Activated T-cell treated with anti-CD3 and anti-CD28 coated beads, Interleukin-2, amount 50 U/mL, for 72 hours (primary cell): ENCODE measurements around the gene SRGAP2B. TPM values are rescaled to one million over a fixed set of nuclear protein-coding genes. Genes with fewer than 3 reads are reported as not detected.
"Not testable (repeated sequence)": the region's sequence is repeated elsewhere in the genome, so short reads cannot be mapped to it uniquely, and the experiment has no call there.

Experiments
- ATAC-seq, 2 donors: fragments of 150-1000 bp; cut with Tn5 transposase; replicated peaks in 1 of 2; 2 replicates each; pipeline ENCODE4 v1.10.0; 2021; ENCODE audit warnings: moderate library complexity in 2 of 2, mild to moderate bottlenecking in 1 of 2
- DNase-seq, 2 donors: peaks; one replicate each; pipeline ENCODE4 v3.0.0; 2021 to 2022; ENCODE audit warnings: mixed read lengths in 1 of 2
- H3K27ac Mint-ChIP-seq: one replicate; pipeline ENCODE4 v1.8.0; 2022; ENCODE audit warnings: mild to moderate bottlenecking, moderate library complexity, mixed read lengths
- H3K27me3 Mint-ChIP-seq: one replicate; pipeline ENCODE4 v1.8.0; 2022; ENCODE audit warnings: low read depth, mixed read lengths
- H3K36me3 Mint-ChIP-seq, 2 donors: one replicate each; pipeline ENCODE4 v1.8.0; 2022; ENCODE audit warnings: mixed read lengths in 2 of 2, mild to moderate bottlenecking in 1 of 2; ENCODE audit not compliant: insufficient read depth in 2 of 2
- H3K4me1 Mint-ChIP-seq: one replicate; pipeline ENCODE4 v1.8.0; 2022; ENCODE audit warnings: low read depth, mixed read lengths
- H3K4me3 Mint-ChIP-seq, 2 donors: one replicate each; pipeline ENCODE4 v1.8.0; 2022; ENCODE audit warnings: mild to moderate bottlenecking in 2 of 2, mixed read lengths in 2 of 2, moderate library complexity in 2 of 2
- H3K9me3 Mint-ChIP-seq, 2 donors: one replicate each; pipeline ENCODE4 v1.8.0; 2022; ENCODE audit warnings: mixed read lengths in 2 of 2
- total RNA-seq, 2 donors: library from RNA; stranded (reverse); gene quantifications; one replicate each; pipeline ENCODE4 v1.2.3, GENCODE V29; 2022

Gene SRGAP2B
- total RNA-seq, 2 donors from 2014 or later: 22.3 to 34.3 TPM

DNA sequence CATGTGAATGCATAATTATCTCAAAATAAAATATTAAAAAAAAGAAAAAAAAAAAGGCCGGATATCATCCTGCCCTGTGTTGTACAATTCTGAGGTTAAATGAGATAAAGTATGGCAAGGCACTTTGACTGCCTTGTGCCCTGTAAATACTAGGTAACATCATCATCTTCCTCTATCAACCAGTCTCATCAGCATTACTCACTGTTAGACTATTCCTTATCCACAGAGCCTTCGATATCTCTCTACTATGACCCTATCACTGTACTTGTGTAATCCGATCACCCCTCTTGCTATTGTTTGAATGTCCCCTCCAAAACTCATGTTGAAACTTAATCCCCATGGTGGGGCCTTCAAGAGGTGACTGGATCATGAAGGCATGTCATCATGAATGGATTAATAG, 18.3 kb downstream of the SRGAP2B start:
- H3K36me3 Mint-ChIP-seq, H3K9me3 Mint-ChIP-seq, DNase-seq, ATAC-seq, H3K4me1 Mint-ChIP-seq, H3K4me3 Mint-ChIP-seq, H3K27me3 Mint-ChIP-seq, H3K27ac Mint-ChIP-seq: not testable (repeated sequence)

DNA sequence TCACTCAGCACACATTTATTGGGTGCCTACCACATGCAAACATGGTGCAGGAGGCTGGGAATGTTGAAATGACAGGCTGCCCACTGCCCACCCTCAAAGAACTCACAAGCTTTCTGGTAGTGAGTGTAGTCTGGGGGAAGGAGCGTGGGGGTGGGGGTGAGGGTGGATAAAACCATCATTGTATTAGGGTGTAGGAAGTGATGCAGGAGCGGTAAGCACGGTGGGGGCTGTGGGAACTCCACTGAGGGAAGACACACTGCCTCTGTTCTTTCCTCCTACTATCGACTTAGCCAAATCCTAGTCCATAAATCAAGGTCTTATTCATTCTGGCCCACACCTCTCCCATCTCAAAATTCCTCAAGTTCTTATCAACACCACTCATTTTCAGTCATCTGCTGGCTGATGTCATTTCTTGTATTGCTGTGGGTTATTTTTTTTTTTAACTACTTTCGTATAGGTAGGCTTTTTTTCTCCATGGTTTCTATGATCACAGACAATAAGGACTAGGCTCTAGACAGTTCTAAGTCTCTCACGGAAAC, 21.0 kb downstream of the SRGAP2B start:
- peak; percentile 36 to 71 for ATAC-seq
- not testable (repeated sequence) for H3K36me3 Mint-ChIP-seq, H3K4me1 Mint-ChIP-seq, DNase-seq, H3K9me3 Mint-ChIP-seq, H3K27ac Mint-ChIP-seq, H3K27me3 Mint-ChIP-seq, H3K4me3 Mint-ChIP-seq

DNA sequence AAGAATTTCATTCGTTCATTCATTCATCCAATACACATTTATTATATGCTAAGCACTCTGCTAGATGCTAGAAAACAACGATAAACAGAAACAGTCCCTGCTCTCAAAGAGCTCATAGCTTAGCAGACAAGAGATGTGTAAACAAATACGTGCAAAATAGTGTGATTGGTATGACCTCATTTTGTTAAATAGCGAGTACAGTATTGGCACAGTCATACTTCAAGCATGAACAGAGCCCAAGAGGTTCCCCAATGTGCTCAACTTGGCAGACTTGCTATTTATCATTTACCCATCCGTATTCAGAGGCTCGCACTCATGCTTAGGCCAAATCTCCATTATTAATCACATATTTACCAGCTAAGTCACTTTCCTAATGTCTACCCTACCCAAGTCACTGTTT, 23.6 kb downstream of the SRGAP2B start:
- not testable (repeated sequence) for H3K9me3 Mint-ChIP-seq, H3K4me1 Mint-ChIP-seq, DNase-seq, H3K4me3 Mint-ChIP-seq, ATAC-seq, H3K36me3 Mint-ChIP-seq, H3K27me3 Mint-ChIP-seq, H3K27ac Mint-ChIP-seq

DNA sequence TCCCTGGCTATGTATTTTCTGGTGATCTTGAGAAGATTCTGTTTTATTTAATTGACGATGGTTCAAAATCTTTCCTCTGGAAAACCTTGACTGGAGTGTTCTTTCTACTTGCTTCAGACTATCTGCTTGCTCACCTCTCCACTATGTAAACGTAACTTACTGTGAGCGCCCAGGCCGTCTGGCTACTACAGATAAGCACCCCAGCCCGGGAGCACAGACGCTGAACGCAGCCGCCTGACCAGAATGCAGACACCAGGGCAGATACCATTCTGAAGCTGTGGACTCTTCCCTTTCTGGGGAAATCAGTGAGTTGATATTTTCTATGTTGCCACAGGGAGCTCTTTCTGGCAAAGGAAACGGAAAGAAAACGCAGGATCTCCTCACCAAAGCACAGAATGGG, 28.6 kb downstream of the SRGAP2B start:
- not testable (repeated sequence) for H3K27me3 Mint-ChIP-seq

GRCh38 chr1:145065194-145065826, 29.8 kb downstream of the SRGAP2B start:
- H3K27me3 Mint-ChIP-seq, H3K4me3 Mint-ChIP-seq, H3K36me3 Mint-ChIP-seq, H3K9me3 Mint-ChIP-seq, H3K27ac Mint-ChIP-seq, H3K4me1 Mint-ChIP-seq, DNase-seq: not testable (repeated sequence)
- ATAC-seq: peak in 1 of 2 donors; percentile 51

More for the DNA sequence above, 28.6 kb downstream of the SRGAP2B start:
- not testable (repeated sequence) for H3K36me3 Mint-ChIP-seq, DNase-seq, H3K9me3 Mint-ChIP-seq, H3K4me1 Mint-ChIP-seq, H3K27ac Mint-ChIP-seq, ATAC-seq, H3K4me3 Mint-ChIP-seq

DNA sequence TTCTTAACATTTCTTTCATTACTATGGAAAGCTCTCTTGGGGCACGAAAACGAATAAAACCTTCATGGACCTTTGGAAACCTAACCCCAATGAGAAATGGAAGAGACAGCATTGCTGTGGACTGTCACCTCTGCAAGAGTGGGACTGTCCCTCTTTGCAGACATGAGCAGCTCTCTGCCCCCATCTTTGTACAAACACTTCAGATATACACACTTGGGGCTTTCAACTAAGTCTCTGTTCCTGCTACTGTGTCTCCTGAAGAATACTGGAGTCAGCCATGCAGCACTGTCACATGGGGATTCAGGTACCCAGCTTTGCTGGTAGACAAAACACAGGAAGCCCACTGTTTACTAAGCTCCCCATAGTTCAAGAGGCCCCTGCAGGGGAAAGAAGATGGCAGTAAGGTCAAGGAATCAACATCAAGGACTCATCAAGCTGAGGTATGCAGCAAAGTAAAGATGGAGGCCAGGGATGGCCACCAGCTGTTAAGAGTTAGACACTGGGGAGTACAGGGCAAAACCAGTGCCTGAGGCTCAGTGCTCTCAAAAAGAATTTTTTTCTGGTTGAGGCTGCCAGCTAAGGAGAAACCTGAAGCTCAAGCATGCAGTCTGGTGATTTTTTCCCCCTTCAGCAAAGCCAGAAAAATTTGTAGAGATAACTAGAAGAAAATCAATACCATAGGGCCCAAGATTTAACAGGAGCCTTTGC, 31.0 kb downstream of the SRGAP2B start:
- H3K9me3 Mint-ChIP-seq, H3K4me1 Mint-ChIP-seq, ATAC-seq, H3K27me3 Mint-ChIP-seq, H3K4me3 Mint-ChIP-seq, H3K27ac Mint-ChIP-seq, H3K36me3 Mint-ChIP-seq, DNase-seq: not testable (repeated sequence)

GRCh38 chr1:145063285-145063684, 31.8 kb downstream of the SRGAP2B start:
- not testable (repeated sequence) for DNase-seq, H3K9me3 Mint-ChIP-seq, H3K36me3 Mint-ChIP-seq, H3K27me3 Mint-ChIP-seq, H3K4me1 Mint-ChIP-seq, ATAC-seq, H3K27ac Mint-ChIP-seq, H3K4me3 Mint-ChIP-seq

DNA sequence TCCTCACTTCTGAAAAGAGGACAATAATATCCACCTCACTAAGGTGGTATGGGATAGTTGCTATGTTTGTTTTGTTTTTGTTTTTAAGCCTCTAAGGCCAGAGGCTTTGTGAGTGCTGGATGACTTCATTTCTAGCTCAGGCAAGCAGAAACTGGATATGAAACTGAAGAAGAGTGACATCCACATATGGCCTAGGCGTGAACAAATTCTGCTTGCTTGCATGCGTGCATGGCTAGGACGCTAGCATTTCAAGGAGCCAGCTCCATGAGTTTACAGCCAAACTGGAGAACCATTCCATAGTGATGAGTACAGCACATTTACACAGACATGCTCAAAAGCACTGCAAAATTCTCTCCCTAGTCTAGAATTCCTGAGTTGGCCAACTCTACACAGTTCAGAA, 36.9 kb downstream of the SRGAP2B start:
- ATAC-seq: peak in 1 of 2 donors; percentile 18
- not testable (repeated sequence) for DNase-seq, H3K27me3 Mint-ChIP-seq, H3K4me1 Mint-ChIP-seq, H3K9me3 Mint-ChIP-seq, H3K36me3 Mint-ChIP-seq, H3K4me3 Mint-ChIP-seq, H3K27ac Mint-ChIP-seq

DNA sequence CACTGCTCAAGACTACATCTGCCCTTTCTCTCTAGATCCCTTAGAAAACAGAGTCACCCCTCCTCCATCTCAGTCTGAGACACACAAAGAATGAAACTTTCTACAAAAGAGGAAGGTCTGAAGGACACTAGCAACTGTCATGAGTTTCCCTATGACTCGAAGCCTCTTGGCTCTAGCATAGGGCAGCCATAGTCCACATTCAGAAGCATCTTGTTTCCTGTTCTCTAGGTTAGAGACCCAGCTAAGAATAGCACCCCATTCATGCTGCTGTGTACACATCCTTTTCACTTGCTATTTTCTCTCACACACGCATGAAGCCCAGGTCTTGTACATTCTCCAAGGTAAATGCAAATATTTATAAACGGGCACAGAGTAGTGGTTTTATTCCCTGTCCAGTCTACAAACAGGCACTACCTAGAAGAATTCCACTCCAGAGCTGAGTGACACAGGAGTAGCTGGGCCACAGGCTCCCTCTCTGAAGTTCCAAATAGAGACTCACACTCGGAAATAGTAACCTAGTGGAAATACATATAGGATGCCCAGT, 39.8 kb downstream of the SRGAP2B start:
- not testable (repeated sequence) for H3K36me3 Mint-ChIP-seq, H3K4me1 Mint-ChIP-seq, DNase-seq, H3K27me3 Mint-ChIP-seq, H3K27ac Mint-ChIP-seq, H3K9me3 Mint-ChIP-seq, H3K4me3 Mint-ChIP-seq
- peak; percentile 94 to 98 for ATAC-seq

DNA sequence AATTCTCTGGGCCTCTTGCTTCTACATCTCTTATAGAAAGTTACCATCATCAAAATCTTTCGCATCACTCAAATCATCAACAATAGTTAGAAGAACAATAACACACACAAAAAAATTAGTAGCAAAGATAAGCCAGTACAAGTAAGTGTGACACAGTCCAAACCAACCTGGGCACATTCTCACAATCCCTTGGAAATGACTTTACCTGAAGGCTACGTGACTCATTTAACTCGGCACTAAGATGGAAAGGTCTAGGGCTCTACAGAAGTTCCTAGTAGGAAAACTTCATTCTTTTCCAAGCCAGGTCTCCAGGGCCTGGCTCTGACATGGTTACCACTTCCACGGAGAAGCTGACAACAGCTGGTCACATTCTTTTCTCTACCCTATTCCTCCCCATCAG, 41.7 kb downstream of the SRGAP2B start:
- ATAC-seq, H3K27ac Mint-ChIP-seq, H3K4me3 Mint-ChIP-seq: not testable (repeated sequence)

DNA sequence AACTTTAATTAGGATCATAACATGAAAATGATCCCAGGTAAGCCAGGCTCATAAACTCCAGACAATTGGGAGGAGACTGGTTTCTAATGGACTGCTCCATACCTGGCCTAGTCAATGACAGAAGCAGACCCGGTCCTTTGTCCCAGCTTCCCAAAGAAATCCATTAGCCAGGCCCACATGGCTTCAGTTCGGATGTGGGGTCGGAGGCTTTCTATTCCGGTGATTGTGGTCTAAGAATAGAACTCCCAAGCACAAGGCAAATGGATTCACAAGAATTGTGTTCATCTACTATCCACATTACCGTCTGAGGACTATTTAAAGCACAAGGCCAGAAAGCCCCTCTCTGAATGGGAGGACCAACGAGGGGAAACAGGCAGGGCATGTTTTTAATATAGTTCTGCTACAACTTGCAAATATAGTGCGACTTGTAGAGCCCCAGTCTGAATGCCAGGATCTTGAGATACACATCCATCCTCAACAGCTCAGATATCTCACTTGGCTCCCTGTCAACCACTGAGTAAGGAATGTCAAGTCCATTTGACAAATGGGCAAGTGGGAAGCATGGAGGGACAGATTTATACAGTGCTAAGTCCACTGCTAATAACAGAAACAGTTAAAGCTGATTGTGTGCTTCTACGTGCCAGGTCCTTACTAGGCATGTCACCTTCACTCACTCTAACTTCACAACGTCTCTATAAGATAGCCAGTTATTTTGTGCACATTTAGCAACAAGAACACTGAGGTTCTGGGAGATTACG, 42.9 kb downstream of the SRGAP2B start:
- not testable (repeated sequence) for H3K4me3 Mint-ChIP-seq, H3K27ac Mint-ChIP-seq, H3K4me1 Mint-ChIP-seq, DNase-seq, ATAC-seq, H3K27me3 Mint-ChIP-seq, H3K9me3 Mint-ChIP-seq, H3K36me3 Mint-ChIP-seq

More for the DNA sequence above, 41.7 kb downstream of the SRGAP2B start:
- H3K27me3 Mint-ChIP-seq, H3K36me3 Mint-ChIP-seq, H3K9me3 Mint-ChIP-seq, H3K4me1 Mint-ChIP-seq, DNase-seq: not testable (repeated sequence)

GRCh38 chr1:145048181-145048856, 46.8 kb downstream of the SRGAP2B start:
- not testable (repeated sequence) for H3K27ac Mint-ChIP-seq, DNase-seq, H3K27me3 Mint-ChIP-seq, H3K9me3 Mint-ChIP-seq, H3K4me1 Mint-ChIP-seq, H3K4me3 Mint-ChIP-seq, H3K36me3 Mint-ChIP-seq
- ATAC-seq: peak in 1 of 2 donors; percentile 36

- ATAC-seq: peak; percentile 55 to 76
- not testable (repeated sequence) for H3K4me3 Mint-ChIP-seq, DNase-seq, H3K36me3 Mint-ChIP-seq, H3K4me1 Mint-ChIP-seq, H3K27ac Mint-ChIP-seq, H3K27me3 Mint-ChIP-seq, H3K9me3 Mint-ChIP-seq
These were observed 47.6 kb downstream of the SRGAP2B start for GRCh38 chr1:145047553-145047952.
